ENCODE data around the gene PCGF1.

The PCGF1 gene

DNA sequence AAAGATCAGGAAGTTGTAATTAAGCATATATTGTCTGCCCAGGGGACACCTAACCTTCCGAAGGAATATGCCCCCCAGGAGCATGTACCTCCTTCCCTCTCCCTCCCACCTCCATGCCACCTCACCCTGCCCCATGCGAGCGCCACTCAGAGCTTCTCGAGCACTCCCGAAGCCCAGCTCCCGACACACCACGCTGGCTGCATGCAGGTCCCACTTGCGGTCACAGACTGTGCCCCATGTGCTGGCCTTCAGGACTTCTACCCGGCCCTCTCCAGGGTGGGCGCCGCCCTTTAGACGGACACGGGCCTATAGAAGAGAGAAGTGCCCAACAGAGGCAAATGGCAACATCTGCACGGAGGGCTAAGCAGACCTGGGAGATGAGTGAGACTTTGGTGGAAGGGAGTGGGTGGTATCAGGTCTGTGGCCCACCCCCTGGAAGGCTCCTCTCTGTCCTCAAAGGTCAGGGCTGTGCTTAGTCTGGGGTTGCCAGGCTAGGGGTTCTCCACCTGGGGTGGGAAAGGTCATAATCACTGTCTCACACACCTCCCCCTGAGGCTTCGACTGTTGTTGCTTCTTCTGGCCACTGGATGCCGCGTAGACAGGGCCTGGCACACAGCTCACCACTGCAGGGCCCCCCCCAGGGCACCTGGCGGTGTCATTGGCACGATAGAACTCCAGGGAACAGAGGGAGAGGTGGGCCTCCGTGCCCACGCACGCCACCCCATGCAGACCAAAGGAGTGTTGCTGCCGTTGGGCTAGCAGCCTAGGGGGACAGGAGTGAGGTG is 28.9 kb upstream of the PCGF1 start:
- DNase-seq: no peak

GRCh38 chr2:74535440-74535965 is 28.0 kb upstream of the PCGF1 start:
- DNase-seq: no peak

DNA sequence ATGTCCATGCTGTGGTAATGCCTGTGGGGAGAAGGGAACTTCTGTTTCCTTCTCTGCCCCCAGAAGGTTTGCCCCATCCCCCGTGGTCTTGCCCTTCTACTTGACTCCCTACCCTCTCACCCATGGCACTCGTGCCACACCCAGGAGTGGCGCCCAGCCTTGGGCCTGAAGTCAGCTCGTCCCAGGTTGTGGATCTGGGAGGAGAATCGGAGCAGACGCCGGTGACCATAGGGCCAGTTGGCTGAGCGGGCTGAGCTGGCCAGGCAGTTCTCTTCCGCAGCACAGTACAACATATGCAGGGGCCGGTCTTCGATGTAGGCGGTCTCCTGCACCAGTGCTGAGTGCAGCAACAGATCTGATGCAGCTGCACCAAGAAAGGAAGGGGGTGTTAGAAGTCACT is 26.9 kb upstream of the PCGF1 start:
- DNase-seq: no peak

GRCh38 chr2:74533464-74533863 is 26.0 kb upstream of the PCGF1 start:
- DNase-seq: no peak

DNA sequence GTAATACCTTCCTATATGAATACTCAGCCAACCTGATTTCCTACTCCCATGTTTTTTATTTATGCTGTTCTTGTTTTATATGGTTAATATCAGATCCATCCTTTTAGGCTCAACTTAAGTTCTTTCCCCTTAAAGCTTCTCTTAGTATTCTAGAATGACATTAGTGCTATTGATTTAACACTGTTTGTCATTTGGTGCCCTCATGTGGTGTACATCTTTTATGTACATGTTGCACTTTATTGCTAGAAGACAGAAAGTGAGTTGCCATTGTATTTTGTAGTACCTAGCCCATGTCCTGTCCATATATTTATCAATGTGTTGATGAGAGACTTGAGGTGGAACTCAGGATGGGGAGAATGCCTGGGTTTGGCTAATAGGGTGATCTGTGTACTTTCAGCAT is 24.7 kb upstream of the PCGF1 start:
- no peak for DNase-seq

GRCh38 chr2:74531666-74532065 is 24.2 kb upstream of the PCGF1 start:
- DNase-seq: no peak

- no peak for DNase-seq
Measured at GRCh38 chr2:74530239-74531187, 23.0 kb upstream of the PCGF1 start.

DNA sequence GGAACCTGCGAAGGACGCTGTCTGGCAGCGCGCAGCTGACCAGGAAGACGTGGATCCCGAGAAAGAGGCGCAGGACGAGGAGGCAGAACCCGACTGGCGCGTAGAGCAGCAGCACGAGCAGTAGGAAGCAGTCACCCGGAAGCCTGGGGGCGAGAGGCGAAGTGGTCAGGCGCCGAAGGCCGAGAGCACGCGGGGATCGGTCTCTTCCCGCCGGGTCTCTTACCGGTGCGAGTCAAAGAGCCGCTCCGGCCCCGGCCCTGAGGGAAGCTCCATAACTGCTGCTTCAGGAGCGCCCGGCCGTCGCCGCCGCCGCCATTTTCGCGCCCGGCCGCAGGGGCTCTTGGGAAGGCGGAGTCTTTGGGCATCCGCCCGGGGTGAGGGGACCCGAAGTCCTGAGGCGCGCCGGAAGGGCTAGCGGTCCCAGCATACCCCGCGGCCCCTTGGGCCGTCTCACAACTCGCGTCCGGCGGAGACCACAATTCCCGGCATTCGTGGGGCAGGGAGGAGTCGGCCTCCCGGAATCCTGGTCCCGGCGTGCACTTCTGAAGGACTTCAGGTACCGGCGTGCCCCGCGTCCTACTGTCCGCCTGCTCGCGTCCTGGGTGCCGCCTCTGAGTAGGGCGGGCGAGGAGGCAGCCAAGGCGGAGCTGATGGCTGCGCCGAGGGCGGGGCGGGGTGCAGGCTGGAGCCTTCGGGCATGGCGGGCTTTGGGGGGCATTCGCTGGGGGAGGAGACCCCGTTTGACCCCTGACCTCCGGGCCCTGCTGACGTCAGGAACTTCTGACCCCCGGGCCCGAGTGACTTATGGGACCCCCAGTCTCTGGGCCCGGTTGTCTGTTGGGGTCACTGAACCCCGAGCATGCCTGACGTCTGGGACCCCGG is 22.1 kb upstream of the PCGF1 start, which contains the start of the genes AUP1 and HTRA2:
TSS of gene AUP1 (minus strand) at position 350 of the 882 bp plus-strand sequence. CDS start at position 273, 77 bp downstream.
TSS of gene HTRA2 (plus strand) at position 577 of the 882 bp plus-strand sequence. CDS start at position 651, 74 bp downstream.
- peak; percentile 99 for DNase-seq

GRCh38 chr2:74528600-74529356 is 21.3 kb upstream of the PCGF1 start:
- no peak for DNase-seq

DNA sequence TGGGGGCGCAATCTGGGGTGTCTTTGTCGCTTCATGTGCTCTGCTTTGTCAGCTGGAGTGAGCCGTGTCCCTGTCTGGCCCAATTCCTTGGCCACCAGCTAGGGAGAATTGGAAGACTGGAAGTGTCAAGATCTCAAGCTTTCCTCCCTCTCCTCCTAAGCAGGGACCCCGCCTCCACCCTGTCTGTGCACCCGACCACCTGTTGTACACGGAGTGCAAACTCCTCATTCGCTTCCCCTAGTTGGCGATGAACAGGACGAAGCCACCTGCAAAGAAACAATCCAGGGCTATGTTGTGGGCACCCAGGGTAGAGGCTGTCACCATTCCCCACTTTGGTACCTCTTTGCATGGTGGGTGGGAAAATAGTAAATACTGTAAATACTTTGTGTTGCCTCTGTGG is 20.2 kb upstream of the PCGF1 start:
- DNase-seq: no peak

GRCh38 chr2:74526649-74527230 is 19.2 kb upstream of the PCGF1 start:
- DNase-seq: no peak

- no peak for DNase-seq
Measured at GRCh38 chr2:74525717-74526648, 18.5 kb upstream of the PCGF1 start, which contains the start of gene DQX1. Gene DQX1 (minus strand): TSS chr2:74526231. CDS start chr2:74525729, 502 bp downstream.

- DNase-seq: no peak
Measured at GRCh38 chr2:74524955-74525716, 17.6 kb upstream of the PCGF1 start.

GRCh38 chr2:74524005-74524404 is 16.5 kb upstream of the PCGF1 start:
- DNase-seq: no peak

GRCh38 chr2:74522516-74522915 is 15.0 kb upstream of the PCGF1 start:
- no peak for DNase-seq

- DNase-seq: no peak
Measured at GRCh38 chr2:74516650-74517049, 9.2 kb upstream of the PCGF1 start.

- no peak for DNase-seq
Measured at GRCh38 chr2:74515981-74516633, 8.6 kb upstream of the PCGF1 start.

- DNase-seq: no peak
Measured at GRCh38 chr2:74515271-74515980, 7.9 kb upstream of the PCGF1 start.

All from amniotic stem cell (primary cell).